Ramos (cell line): ENCODE results near the gene GALR1.
"Not testable (repeated sequence)": the region's sequence is repeated elsewhere in the genome, so short reads cannot be mapped to it uniquely, and the experiment has no call there.

Source experiments
- in situ Hi-C: fragments of 300-500 bp; cut with MboI; formaldehyde crosslinking; loops from one replicate; pipeline ENCODE4 v1.14.3; 2022; ENCODE audit warnings: low sequenced_read_pairs; ENCODE audit not compliant: unreplicated experiment

The GALR1 gene, protein sequence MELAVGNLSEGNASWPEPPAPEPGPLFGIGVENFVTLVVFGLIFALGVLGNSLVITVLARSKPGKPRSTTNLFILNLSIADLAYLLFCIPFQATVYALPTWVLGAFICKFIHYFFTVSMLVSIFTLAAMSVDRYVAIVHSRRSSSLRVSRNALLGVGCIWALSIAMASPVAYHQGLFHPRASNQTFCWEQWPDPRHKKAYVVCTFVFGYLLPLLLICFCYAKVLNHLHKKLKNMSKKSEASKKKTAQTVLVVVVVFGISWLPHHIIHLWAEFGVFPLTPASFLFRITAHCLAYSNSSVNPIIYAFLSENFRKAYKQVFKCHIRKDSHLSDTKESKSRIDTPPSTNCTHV

DNA sequence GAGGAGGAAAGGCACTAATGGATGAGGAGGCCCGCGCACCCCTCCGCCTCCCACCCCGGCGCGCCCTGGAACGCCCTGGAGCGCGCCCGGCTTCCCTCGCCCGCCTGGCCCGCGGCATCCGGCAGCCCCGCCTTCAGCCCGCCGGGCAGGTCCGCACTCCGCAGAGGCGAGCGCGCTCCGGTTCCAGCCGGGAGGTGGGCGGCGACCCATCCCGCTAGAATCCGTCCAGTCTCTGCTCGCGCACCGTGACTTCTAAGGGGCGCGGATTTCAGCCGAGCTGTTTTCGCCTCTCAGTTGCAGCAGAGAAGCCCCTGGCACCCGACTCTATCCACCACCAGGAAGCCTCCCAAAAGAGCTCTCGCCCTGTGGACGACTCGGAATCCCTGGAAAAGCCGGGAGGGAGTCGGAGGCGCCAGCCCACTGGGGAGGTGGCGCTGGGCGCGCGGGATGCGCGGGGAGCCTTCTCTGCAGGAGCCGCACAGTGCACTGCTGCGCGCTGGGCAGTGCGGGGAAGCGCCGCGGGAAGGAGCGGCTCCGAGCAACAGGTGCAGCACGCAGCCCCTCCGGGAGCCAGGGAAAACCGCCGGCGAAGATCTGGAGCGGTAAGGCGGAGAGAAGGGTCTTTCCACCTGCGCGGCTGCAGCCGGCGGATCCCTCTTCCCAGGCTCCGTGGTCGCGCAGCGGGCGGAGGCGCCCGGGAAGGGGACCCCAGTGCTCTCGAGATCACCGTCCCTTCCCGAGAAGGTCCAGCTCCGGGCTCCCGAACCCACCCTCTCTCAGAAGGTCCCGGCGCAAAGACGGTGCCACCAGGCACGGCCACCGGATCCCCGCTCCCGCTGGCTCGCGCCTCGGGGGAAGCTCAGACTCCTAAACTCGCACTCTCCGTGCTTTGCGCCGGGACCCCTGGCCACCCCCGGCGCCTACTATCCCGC lies at the start of gene GALR1:
Gene GALR1, plus strand, starts transcription at position 280 of the 932 bp plus-strand sequence. CDS start 701 bp downstream, outside the sequence.
- in situ Hi-C loops = no loop called here

DNA sequence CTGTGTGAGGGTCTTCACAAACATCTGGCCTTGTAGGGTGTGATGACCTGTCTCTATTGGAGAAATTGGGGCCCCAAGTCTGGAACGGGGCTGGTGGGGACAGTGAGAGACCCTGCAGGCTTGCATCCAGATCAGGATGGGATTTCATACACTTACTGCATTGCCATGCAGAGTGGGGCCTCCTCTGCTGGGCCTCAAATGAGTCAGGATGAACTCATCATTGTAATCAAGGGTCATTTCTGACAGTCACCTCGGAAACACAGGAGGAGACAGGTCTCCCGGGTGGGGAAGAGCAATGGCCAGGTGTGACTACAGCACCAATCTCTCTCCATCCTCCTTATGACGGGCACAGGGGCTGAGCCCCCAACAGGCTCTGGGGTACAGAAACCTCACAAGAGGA lies 48.1 kb upstream of the GALR1 start:
- in situ Hi-C loops = no loop called here

- in situ Hi-C loops = no loop called here
Observed at GRCh38 chr18:77202329-77202728, 47.3 kb upstream of the GALR1 start.

DNA sequence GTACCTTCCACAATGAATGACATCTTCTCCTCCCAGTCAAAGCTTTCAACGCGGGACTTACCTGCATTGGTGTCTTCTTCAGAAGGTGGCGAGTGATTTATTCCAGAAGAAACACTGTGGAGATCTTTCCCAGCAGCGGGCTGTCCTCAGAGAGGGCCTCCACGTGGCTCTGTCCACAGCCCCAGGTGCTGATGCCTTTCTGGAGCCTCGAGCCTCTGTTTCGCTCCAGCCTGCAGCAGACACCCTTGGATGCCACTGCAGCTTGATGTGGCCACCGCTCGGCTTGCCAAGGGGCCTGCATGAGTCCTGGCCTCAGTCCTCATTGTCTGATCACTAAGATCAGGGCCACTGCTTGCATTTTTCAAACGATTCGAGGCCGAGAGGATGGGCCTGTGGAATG lies 46.6 kb upstream of the GALR1 start:
- in situ Hi-C loops = no loop called here

- in situ Hi-C loops = no loop called here
Observed at GRCh38 chr18:77203851-77204250, 45.8 kb upstream of the GALR1 start.

GRCh38 chr18:77205769-77206168 lies 43.9 kb upstream of the GALR1 start:
- in situ Hi-C loops = no loop called here

DNA sequence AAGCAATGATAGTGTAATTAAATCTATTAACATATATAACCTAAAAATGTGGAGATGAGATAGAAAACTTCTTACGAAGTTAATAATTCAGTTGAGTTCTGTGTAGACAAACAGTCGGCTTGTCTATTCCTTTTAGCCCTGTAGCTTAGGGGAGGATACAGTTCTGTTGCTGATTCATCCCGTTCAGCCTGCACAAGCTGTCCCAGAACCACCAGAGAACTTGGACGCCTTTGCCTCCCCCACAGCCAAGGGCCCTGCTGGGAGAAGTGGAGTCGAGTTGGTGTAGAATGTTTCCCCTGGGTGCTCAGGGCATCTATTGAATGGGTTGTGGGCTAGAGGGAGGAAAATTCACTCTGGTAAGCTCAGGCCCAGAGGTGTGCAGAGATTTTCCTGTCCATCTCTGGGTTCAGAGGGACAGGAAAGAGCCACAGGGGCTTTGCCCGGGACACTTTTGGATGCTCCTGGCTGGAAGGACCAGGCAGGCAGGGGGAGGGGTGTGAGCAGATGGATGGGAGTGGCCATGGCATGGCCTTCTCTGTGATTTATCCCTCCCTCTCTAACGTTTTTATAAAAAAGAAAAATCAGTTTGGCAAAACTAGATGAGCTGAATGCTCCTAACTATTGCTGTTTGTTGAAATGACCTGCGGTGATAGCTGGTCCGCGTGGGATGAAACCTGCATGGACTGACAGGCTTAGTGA lies 42.8 kb upstream of the GALR1 start:
- in situ Hi-C loops = no loop called here

DNA sequence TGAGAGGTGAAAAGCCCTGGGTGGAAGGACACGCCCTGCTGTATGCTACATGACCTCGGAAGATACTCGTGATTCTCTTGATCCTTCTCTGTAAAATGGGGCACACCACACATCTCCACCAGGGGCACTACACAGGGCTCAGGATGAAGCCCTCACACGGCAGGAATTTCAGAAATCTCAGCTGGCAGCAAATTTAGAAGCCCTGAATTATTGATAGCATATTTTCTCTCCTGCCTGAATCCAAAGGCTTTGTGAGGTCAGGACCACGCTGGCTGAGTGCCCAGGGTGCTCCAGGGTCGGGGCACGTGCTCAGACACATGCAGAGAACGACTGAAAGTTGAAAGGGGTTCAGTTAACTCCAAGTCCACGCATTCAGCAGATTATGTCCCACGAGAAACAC lies 42.1 kb upstream of the GALR1 start:
- in situ Hi-C loops = no loop called here

- in situ Hi-C loops = no loop called here
Observed at GRCh38 chr18:77208964-77209363, 40.7 kb upstream of the GALR1 start.

- in situ Hi-C loops = no loop called here
Observed at GRCh38 chr18:77209587-77209986, 40.1 kb upstream of the GALR1 start.

DNA sequence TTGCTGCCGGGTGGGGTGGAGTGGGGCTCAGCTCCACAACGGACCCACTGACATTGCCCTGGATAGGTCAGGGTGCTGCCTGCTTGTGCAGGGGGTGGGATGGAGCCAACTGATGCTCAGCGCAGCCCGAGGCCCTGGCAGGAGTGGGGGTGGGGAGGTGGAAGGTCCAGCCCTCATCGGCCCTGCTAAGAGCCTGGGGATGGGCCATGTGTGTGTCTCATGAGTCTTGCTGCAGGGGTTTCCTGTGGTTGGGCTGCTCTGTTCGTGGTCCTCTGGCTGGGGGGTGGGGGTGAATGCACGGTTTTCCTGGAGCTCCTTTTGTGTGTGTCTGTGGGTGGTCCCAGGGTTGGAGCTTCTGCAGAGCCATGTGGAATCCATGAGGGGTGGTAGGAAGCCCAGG lies 39.4 kb upstream of the GALR1 start:
- in situ Hi-C loops = no loop called here

DNA sequence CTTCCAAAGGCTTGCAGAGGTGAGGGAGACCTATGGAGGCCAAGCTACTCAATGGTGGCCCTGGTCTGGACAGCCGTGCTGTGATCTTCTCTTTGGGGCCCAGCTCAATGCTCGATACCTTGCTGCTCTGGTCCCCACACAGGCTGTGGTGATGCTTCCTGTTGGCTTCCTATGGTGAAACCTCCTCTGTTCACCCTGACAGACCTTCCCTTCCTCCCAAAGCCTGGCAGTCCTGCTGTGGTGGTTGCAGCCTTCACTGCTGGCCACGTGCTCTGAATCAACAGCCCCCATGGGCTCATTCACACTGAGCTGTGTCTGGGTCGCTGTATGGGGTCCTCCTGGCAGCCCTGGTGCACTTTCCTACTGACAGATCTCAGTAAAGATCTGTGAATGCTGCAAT lies 31.0 kb upstream of the GALR1 start:
- in situ Hi-C loops = no loop called here

DNA sequence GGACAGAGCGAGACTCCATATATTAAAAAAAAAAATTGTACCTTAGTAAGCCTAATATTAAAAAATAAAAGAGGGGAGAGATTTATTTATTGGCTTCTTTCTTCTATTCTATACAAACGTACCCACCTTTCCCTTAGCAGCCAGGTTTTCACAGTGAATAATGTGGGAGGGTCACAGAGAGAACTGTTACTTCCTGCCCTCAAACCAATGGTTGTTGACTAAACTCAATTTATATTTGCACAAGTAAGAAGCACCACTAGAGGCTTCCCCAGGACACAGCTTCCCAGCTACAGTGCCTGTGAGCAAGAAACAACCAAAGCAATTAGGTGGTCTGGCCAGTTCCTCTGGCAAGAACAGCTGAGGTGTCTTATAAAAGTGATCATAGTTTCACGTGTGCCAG lies 28.9 kb upstream of the GALR1 start:
- in situ Hi-C loops = no loop called here

DNA sequence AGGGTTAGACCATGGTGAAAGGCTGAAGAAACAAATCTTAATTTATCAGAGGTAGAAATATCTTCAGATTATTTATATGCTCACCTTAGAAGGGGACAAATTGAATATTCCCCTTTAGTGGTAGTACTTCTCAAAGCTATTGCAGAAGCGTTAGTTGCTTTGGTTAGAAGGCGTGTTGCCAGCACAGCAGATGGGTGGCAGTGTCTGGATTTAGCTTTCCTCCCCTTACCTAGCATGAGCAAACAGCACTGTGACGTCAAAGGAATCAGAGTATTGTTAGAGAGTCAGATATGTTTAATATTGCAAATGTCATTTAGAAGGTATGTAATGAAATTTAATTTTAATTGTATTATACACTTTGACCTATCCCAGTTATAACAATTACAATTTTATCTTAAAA lies 27.2 kb upstream of the GALR1 start:
- in situ Hi-C loops = no loop called here

- in situ Hi-C loops = no loop called here
Observed at GRCh38 chr18:77223221-77223639, 26.4 kb upstream of the GALR1 start.

DNA sequence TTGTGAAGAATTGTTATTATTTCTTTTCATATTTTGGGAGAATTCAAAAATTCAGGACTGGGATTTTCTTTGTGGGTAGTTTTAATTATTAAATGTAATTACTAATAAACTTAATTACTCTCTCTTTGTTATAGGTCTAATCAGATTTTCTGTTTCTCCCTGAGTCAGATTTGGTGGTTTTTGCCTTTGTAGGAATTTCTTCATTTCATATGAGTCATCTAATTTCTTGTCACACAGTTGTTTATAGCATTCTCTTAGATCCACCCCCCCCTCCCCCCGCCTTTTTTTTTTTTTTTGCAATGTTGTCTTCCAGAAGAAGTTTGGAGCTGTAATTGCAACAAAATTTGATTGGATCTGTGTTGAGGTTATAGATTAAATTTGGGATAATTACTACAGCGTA lies 26.0 kb upstream of the GALR1 start:
- in situ Hi-C loops = no loop called here

- in situ Hi-C loops = no loop called here
Observed at GRCh38 chr18:77230645-77231044, 19.0 kb upstream of the GALR1 start.

- in situ Hi-C loops = no loop called here
Observed at GRCh38 chr18:77234504-77235365, 14.9 kb upstream of the GALR1 start.

DNA sequence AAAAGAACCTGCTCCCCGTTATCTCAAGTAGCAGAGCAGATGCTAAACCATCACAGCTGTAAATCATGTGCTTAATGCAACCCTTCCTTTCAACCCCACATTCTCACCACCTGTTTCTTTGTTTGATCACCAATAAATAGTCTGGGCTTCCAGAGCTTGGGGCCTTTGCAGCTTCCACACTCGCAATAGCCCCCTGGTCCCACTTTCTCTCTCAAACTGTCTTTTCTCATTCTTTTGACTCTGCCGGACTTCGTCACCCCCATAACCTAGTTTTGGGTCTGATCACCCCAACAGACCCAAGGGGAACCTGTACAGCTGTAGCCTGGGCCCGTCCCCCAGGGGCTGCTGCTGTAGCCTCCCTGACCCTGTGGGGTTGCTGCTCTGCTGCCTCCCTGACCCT lies 10.4 kb upstream of the GALR1 start:
- in situ Hi-C loops = not testable (repeated sequence)
